H1 (cell line): Measurements from ENCODE around the gene STIMATE. TPM values are rescaled to one million over a fixed set of nuclear protein-coding genes. Genes with fewer than 3 reads are reported as not detected.

ENCODE experiments used
- CTCF ChIA-PET: fragments of 300-600 bp; sonication (Branson Sonifier 250); formaldehyde crosslinking; loops from one replicate; lab custom pipeline; 2021; ENCODE audit not compliant: partially characterized antibody; lab: Charles Lee
- POLR2A ChIA-PET: fragments of 300-600 bp; sonication (Branson Sonifier 250); formaldehyde crosslinking; loops from one replicate; lab custom pipeline; 2021; ENCODE audit warnings: inconsistent platforms; ENCODE audit not compliant: partially characterized antibody; lab: Charles Lee
- DNase-seq, 2 experiments: peaks; one replicate each; pipeline versions ENCODE4 v3.0.0 to v3.0.0-alpha.2; 2010 to 2022; ENCODE audit warnings: low spot score in 2 of 2, low read depth in 1 of 2, mixed read lengths in 1 of 2
- FAIRE-seq: peaks from 2 replicates; lab custom pipeline; 2011; peaks lifted over from hg19 to GRCh38; lab: Jason Lieb, UNC
- H2AFZ ChIP-seq: 2 replicates; pipeline ENCODE4 v1.8.1; 2012; ENCODE audit warnings: low read length, inconsistent platforms
- H2AK5ac ChIP-seq: 2 replicates; pipeline ENCODE4 v1.6.1; 2013; ENCODE audit warnings: low read depth, low read length
- H2BK120ac ChIP-seq: replicated peaks from 2 replicates; pipeline ENCODE3; 2013; ENCODE audit warnings: low read depth, low read length, inconsistent platforms
- H2BK12ac ChIP-seq: 2 replicates; pipeline ENCODE4 v1.6.1; 2013; ENCODE audit warnings: low read depth, low read length
- H2BK15ac ChIP-seq: 2 replicates; pipeline ENCODE4 v1.6.1; 2013; ENCODE audit warnings: low read length
- H2BK20ac ChIP-seq: 2 replicates; pipeline ENCODE4 v1.6.1; 2013; ENCODE audit warnings: low read length
- H2BK5ac ChIP-seq: 2 replicates; pipeline ENCODE4 v1.6.1; 2013; ENCODE audit warnings: low read depth, low read length
- H3K14ac ChIP-seq: 2 replicates; pipeline ENCODE4 v1.6.1; 2013; ENCODE audit warnings: inconsistent platforms; ENCODE audit not compliant: insufficient read length
- H3K18ac ChIP-seq: 2 replicates; pipeline ENCODE4 v1.6.1; 2013; ENCODE audit warnings: low read length; ENCODE audit errors: extremely low read depth
- H3K23ac ChIP-seq: 2 replicates; pipeline ENCODE4 v1.6.1; 2013; ENCODE audit warnings: inconsistent platforms; ENCODE audit not compliant: insufficient read length
- H3K23me2 ChIP-seq: 2 replicates; pipeline ENCODE4 v1.6.1; 2013; ENCODE audit warnings: low read depth, low read length
- H3K27ac ChIP-seq: 2 replicates; pipeline ENCODE4 v1.6.1; 2011; ENCODE audit warnings: low read depth, low read length, inconsistent platforms
- H3K27me3 ChIP-seq, 4 experiments: replicated peaks in 1 of 4; 1 replicate in 1 of 4; 2 replicates in 3 of 4; pipeline versions ENCODE4 v1.6.1 to v1.8.1; 2011 to 2013; ENCODE audit warnings: low read length in 3 of 4, mild to moderate bottlenecking in 3 of 4, inconsistent platforms in 2 of 4, mixed read lengths in 2 of 4, moderate library complexity in 1 of 4; ENCODE audit not compliant: control insufficient read depth in 3 of 4, insufficient read depth in 3 of 4; ENCODE audit errors: extremely low read depth in 1 of 4
- H3K36me3 ChIP-seq, 4 experiments: 2 replicates each; pipeline versions ENCODE4 v1.6.1 to v1.8.1; 2011 to 2013; ENCODE audit warnings: mild to moderate bottlenecking in 4 of 4, low read length in 3 of 4, moderate library complexity in 2 of 4, control low read depth in 1 of 4, inconsistent platforms in 1 of 4; ENCODE audit not compliant: insufficient read depth in 4 of 4, control insufficient read depth in 2 of 4
- H3K4ac ChIP-seq: replicated peaks from 2 replicates; pipeline ENCODE3; 2013; ENCODE audit warnings: low read length, low read depth, mixed read lengths, inconsistent platforms; ENCODE audit not compliant: insufficient read length
- H3K4me1 ChIP-seq, 4 experiments: replicated peaks in 1 of 4; 1 replicate in 1 of 4; 2 replicates in 3 of 4; pipeline versions ENCODE4 v1.6.1 to v1.8.1; 2011 to 2013; ENCODE audit warnings: low read length in 3 of 4, inconsistent platforms in 2 of 4, mixed read lengths in 1 of 4; ENCODE audit not compliant: insufficient read depth in 4 of 4, control insufficient read depth in 3 of 4
- H3K4me2 ChIP-seq, 2 experiments: 2 replicates each; pipeline versions ENCODE4 v1.6.1 to v1.8.1; 2011 to 2013; ENCODE audit warnings: low read depth in 2 of 2, low read length in 2 of 2, control low read depth in 1 of 2, inconsistent platforms in 1 of 2, mild to moderate bottlenecking in 1 of 2; ENCODE audit not compliant: insufficient read depth in 1 of 2
- H3K4me3 ChIP-seq, 4 experiments: fragments of 200-600, 300-600 bp in 1 of 4; sonication (generic), shearing (Covaris generic), sonication (Bioruptor Twin) in 1 of 4; 2 replicates each; pipeline versions ENCODE4 v1.5.1 to v1.8.1; 2011 to 2016; ENCODE audit warnings: low read length in 4 of 4, low read depth in 3 of 4, control low read depth in 2 of 4, inconsistent platforms in 2 of 4, mild to moderate bottlenecking in 2 of 4, mixed read lengths in 1 of 4, moderate library complexity in 1 of 4; ENCODE audit not compliant: insufficient read depth in 2 of 4; ENCODE audit errors: extremely low read depth in 1 of 4
- H3K56ac ChIP-seq: replicated peaks from 2 replicates; pipeline ENCODE3; 2013; ENCODE audit warnings: low read depth, mild to moderate bottlenecking, mixed read lengths, low read length, inconsistent platforms; ENCODE audit not compliant: insufficient read length
- H3K79me1 ChIP-seq: 2 replicates; pipeline ENCODE4 v1.6.1; 2013; ENCODE audit warnings: low read depth, low read length, control low read depth
- H3K79me2 ChIP-seq, 2 experiments: 2 replicates each; pipeline versions ENCODE4 v1.6.1 to v1.8.1; 2012 to 2013; ENCODE audit warnings: low read length in 2 of 2, mild to moderate bottlenecking in 2 of 2, inconsistent platforms in 1 of 2; ENCODE audit not compliant: insufficient read depth in 2 of 2, control insufficient read depth in 1 of 2
- H3K9ac ChIP-seq, 4 experiments: replicated peaks in 1 of 4; 1 replicate in 1 of 4; 2 replicates in 3 of 4; pipeline versions ENCODE4 v1.6.1 to v1.8.1; 2011 to 2013; ENCODE audit warnings: low read depth in 3 of 4, low read length in 3 of 4, control low read depth in 2 of 4, mild to moderate bottlenecking in 2 of 4, moderate library complexity in 2 of 4, inconsistent platforms in 1 of 4; ENCODE audit errors: extremely low read depth in 1 of 4
- H3K9me3 ChIP-seq, 2 experiments: 2 replicates each; pipeline versions ENCODE4 v1.6.1 to v1.8.1; 2012 to 2013; ENCODE audit warnings: mild to moderate bottlenecking in 2 of 2, moderate library complexity in 2 of 2, control low read depth in 1 of 2, inconsistent platforms in 1 of 2, low read depth in 1 of 2, low read length in 1 of 2, mixed read lengths in 1 of 2; ENCODE audit not compliant: insufficient read depth in 2 of 2
- H4K20me1 ChIP-seq, 2 experiments: replicated peaks in 1 of 2; 2 replicates each; pipeline versions ENCODE3 to v1.8.1; 2011 to 2013; ENCODE audit warnings: inconsistent platforms in 2 of 2, low read length in 2 of 2, mild to moderate bottlenecking in 1 of 2; ENCODE audit not compliant: insufficient read depth in 2 of 2, control insufficient read depth in 1 of 2
- H4K5ac ChIP-seq: 2 replicates; pipeline ENCODE4 v1.6.1; 2013; ENCODE audit warnings: low read length, low read depth, mixed read lengths, inconsistent platforms; ENCODE audit not compliant: insufficient read length
- H4K8ac ChIP-seq: 2 replicates; pipeline ENCODE4 v1.8.0; 2013; ENCODE audit warnings: mild to moderate bottlenecking, moderate library complexity, low read length, inconsistent platforms; ENCODE audit not compliant: insufficient read depth; ENCODE audit errors: extremely low read depth
- H4K91ac ChIP-seq: replicated peaks from 2 replicates; pipeline ENCODE3; 2013; ENCODE audit warnings: low read length, mixed read lengths, inconsistent platforms; ENCODE audit not compliant: insufficient read length
- EP300 ChIP-seq, 2 experiments: IDR thresholded peaks; 1 replicate in 1 of 2; 2 replicates in 1 of 2; pipeline ENCODE4 v1.6.1; 2011 to 2012; ENCODE audit warnings: low read depth in 2 of 2, low read length in 2 of 2, mild to moderate bottlenecking in 2 of 2, borderline replicate concordance in 1 of 2, inconsistent platforms in 1 of 2, moderate library complexity in 1 of 2
- JUN ChIP-seq: IDR thresholded peaks from 2 replicates; pipeline ENCODE4 v1.6.1; 2011; ENCODE audit warnings: low read depth, mild to moderate bottlenecking, improper control_type of control experiment, low read length
- PHF8 ChIP-seq: fragments of 200-600 bp; sonication (generic); conservative IDR thresholded peaks from 2 replicates; pipeline ENCODE4 v1.7.1; 2012; ENCODE audit warnings: low read depth, mild to moderate bottlenecking, inconsistent platforms, low read length, moderate library complexity
- SIN3A ChIP-seq, 2 experiments: IDR thresholded peaks in 1 of 2; conservative IDR thresholded peaks in 1 of 2; 2 replicates each; pipeline ENCODE4 v1.6.1; 2011 to 2012; ENCODE audit warnings: low read length in 2 of 2, improper control_type of control experiment in 1 of 2, low read depth in 1 of 2, mild to moderate bottlenecking in 1 of 2
- SP4 ChIP-seq: IDR thresholded peaks from 2 replicates; pipeline ENCODE4 v1.6.1; 2012; ENCODE audit warnings: low read length, inconsistent platforms
- SRF ChIP-seq: IDR thresholded peaks from 2 replicates; pipeline ENCODE4 v1.6.1; 2011; ENCODE audit warnings: mild to moderate bottlenecking, low read depth, low read length, moderate library complexity
- TAF1 ChIP-seq: IDR thresholded peaks from 2 replicates; pipeline ENCODE4 v1.6.1; 2011; ENCODE audit warnings: mild to moderate bottlenecking, low read depth, low read length
- WGBS, 2 experiments: shearing (Covaris generic) in 1 of 2; methylation state at CpG; one replicate each; pipeline versions ENCODE4 v1.1.6 to v1.1.7; 2013 to 2015; ENCODE audit warnings: low lambda C conversion rate in 2 of 2, mixed read lengths in 2 of 2, inconsistent platforms in 1 of 2, low coverage in 1 of 2, missing lambda C conversion rate in 1 of 2; ENCODE audit not compliant: insufficient replicate concordance in 2 of 2, insufficient coverage in 1 of 2, insufficient read length in 1 of 2; ENCODE audit errors: extremely low coverage in 1 of 2, missing lambda C conversion rate in 1 of 2; 5-methylcytosine and 5-hydroxymethylcytosine counted together
- polyA plus RNA-seq, 7 experiments: library from polyadenylated mRNA; depleted of rRNA in 3 of 7; stranded (reverse) in 5 of 7; unstranded in 2 of 7; fragments of >200 nt in 5 of 7; fragments of 200-250 nt in 2 of 7; gene quantifications; 1 replicate in 5 of 7; 2 replicates in 1 of 7; 4 replicates in 1 of 7; pipeline versions ENCODE4 v1.2.1 to v1.2.3, GENCODE V29; 2011 to 2013; ENCODE audit warnings: missing spikeins in 2 of 7, mixed read lengths in 2 of 7
- total RNA-seq: library from RNA; stranded (reverse); fragmentation: NEBNext Ultra II Directional; extraction: Animal tissue kit (Norgen Biotek cat#: 25700); gene quantifications from 2 replicates; pipeline ENCODE4 v1.2.1, GENCODE V29; 2021
- TF ChIP-seq, protein P1 (sequence below): IDR thresholded peaks from 2 replicates; pipeline ENCODE4 v1.6.1; 2011; ENCODE audit warnings: low read length, improper control_type of control experiment
- TF ChIP-seq, protein P2 (sequence below): IDR thresholded peaks from 2 replicates; pipeline ENCODE4 v1.6.1; 2011; ENCODE audit warnings: low read depth, mild to moderate bottlenecking, low read length; ENCODE audit not compliant: insufficient read depth
- TF ChIP-seq, protein P3 (sequence below): IDR thresholded peaks from 2 replicates; pipeline ENCODE4 v1.6.1; 2012; ENCODE audit warnings: low read length, inconsistent platforms

Gene STIMATE
- total and polyA plus RNA-seq, 2 of the 8 experiments (the other 6 are each of a cell fraction or from before 2014, with no cell fraction given), result 17.5 to 22.1 TPM

DNA sequence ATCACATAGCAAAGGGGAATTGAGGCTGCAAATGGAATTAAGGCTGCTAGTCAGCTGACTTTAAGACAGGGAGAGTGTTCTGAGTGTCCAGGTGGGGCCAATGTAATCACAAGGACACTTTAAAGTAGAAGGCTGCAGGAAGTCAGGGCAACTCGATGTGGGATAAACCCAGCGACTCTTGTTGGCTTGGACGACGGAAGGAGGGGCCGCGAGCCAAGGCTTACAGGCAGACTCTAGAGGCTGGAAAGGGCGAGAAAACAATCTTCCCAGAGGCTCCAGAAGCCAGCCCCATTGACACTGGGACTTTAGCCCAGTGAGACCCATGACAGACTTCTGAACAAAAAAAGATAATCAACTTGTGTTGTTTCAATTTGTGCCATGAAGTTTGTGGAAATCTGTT lies 49.6 kb downstream of the STIMATE start:
- 85% methylated on average over 7 of the region's 7 CpGs; no CpG with 5 or more reads in 1 of the 2 experiments for WGBS, 2 experiments
- no peak overlapping the region for H2BK15ac ChIP-seq
- H4K5ac ChIP-seq, result no peak overlapping the region
- H2BK20ac ChIP-seq, result no peak overlapping the region
- no peak overlapping the region for H3K14ac ChIP-seq
- no peaks in the 10 kb centered on the region for H3K4me1 ChIP-seq
- CTCF ChIA-PET, result interaction anchor here (0.6 to 4.2 kb wide), 12 partner anchors 9 to 374 kb away, joined by 3 to 46 read pairs (median 4); partner anchors contain the start of gene MUSTN1
- no peaks in the 10 kb centered on the region for H3K79me2 ChIP-seq
- H3K79me1 ChIP-seq, result no peaks in the 10 kb centered on the region
- H3K4ac ChIP-seq, result no peak overlapping the region
- no peak overlapping the region for H3K4me3 ChIP-seq
- H3K18ac ChIP-seq, result no peak overlapping the region
- no peak overlapping the region for H2BK5ac ChIP-seq
- no peaks in the 10 kb centered on the region for H3K27me3 ChIP-seq
- DNase-seq (no peak), FAIRE-seq (no peak)
- H3K56ac ChIP-seq, result no peak overlapping the region
- H2AK5ac ChIP-seq, result no peak overlapping the region
- no peak overlapping the region for H2BK120ac ChIP-seq
- H4K20me1 ChIP-seq, result peaks cover 0 to 2% of the 10 kb centered on the region in 2 experiments
- POLR2A ChIA-PET, result no interaction called here
- H4K91ac ChIP-seq, result no peak overlapping the region
- H3K9ac ChIP-seq, result no peak overlapping the region
- H4K8ac ChIP-seq, result no peak overlapping the region
- no peak overlapping the region for H3K27ac ChIP-seq
- no peak overlapping the region for H2AFZ ChIP-seq
- no peaks in the 10 kb centered on the region for H3K9me3 ChIP-seq
- H3K23me2 ChIP-seq, result no peaks in the 10 kb centered on the region
- no peak overlapping the region for H2BK12ac ChIP-seq
- H3K4me2 ChIP-seq, result no peak overlapping the region
- peaks cover 3 to 13% (median 8%) of the 10 kb centered on the region in 4 experiments; a peak in 7 of 8 replicates for H3K36me3 ChIP-seq
- no peak overlapping the region for H3K23ac ChIP-seq
- TF ChIP-seq, protein P1, sequence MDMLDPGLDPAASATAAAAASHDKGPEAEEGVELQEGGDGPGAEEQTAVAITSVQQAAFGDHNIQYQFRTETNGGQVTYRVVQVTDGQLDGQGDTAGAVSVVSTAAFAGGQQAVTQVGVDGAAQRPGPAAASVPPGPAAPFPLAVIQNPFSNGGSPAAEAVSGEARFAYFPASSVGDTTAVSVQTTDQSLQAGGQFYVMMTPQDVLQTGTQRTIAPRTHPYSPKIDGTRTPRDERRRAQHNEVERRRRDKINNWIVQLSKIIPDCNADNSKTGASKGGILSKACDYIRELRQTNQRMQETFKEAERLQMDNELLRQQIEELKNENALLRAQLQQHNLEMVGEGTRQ, result no peak
- TF ChIP-seq, protein P2, sequence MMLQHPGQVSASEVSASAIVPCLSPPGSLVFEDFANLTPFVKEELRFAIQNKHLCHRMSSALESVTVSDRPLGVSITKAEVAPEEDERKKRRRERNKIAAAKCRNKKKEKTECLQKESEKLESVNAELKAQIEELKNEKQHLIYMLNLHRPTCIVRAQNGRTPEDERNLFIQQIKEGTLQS, result no peak
- TF ChIP-seq JUN (no peak), SP4 (no peak), PHF8 (no peak), SRF (no peak), EP300 (IDR thresholded peaks at IDR 0.05; ENCODE audit: borderline replicate concordance in 1 of 2, low read depth in 2 of 2, low read length in 2 of 2) (no peak), SIN3A (conservative IDR thresholded peaks at IDR 0.05 in 1 of 2, IDR thresholded peaks at IDR 0.05 in 1 of 2; ENCODE audit: low read depth in 1 of 2, low read length in 2 of 2) (no peak), TAF1 (no peak)
- TF ChIP-seq, protein P3, sequence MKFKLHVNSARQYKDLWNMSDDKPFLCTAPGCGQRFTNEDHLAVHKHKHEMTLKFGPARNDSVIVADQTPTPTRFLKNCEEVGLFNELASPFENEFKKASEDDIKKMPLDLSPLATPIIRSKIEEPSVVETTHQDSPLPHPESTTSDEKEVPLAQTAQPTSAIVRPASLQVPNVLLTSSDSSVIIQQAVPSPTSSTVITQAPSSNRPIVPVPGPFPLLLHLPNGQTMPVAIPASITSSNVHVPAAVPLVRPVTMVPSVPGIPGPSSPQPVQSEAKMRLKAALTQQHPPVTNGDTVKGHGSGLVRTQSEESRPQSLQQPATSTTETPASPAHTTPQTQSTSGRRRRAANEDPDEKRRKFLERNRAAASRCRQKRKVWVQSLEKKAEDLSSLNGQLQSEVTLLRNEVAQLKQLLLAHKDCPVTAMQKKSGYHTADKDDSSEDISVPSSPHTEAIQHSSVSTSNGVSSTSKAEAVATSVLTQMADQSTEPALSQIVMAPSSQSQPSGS, result no peak
